Measurements from ENCODE around the gene CD46.

CD46 gene

GRCh38 chr1:207830788-207831187 lies 78.9 kb downstream of the CD46 start:
- no peak for DNase-seq (ENCODE audit: low read depth)

GRCh38 chr1:207831517-207832327 lies 79.9 kb downstream of the CD46 start:
- DNase-seq (ENCODE audit: low read depth): peak; percentile 34

GRCh38 chr1:207832796-207833195 lies 80.9 kb downstream of the CD46 start:
- no peak for DNase-seq (ENCODE audit: low read depth)

- DNase-seq (ENCODE audit: low read depth): no peak
These were observed 81.5 kb downstream of the CD46 start for GRCh38 chr1:207833381-207833780.

GRCh38 chr1:207833956-207834660 lies 82.3 kb downstream of the CD46 start:
- no peak for DNase-seq (ENCODE audit: low read depth)

GRCh38 chr1:207835958-207836357 lies 84.1 kb downstream of the CD46 start:
- no peak for DNase-seq (ENCODE audit: low read depth)

- DNase-seq (ENCODE audit: low read depth): no peak
These were observed 84.9 kb downstream of the CD46 start for GRCh38 chr1:207836591-207837347.

GRCh38 chr1:207837673-207838072 lies 85.8 kb downstream of the CD46 start:
- no peak for DNase-seq (ENCODE audit: low read depth)

- DNase-seq (ENCODE audit: low read depth): no peak
These were observed 86.6 kb downstream of the CD46 start for GRCh38 chr1:207838156-207839082.

GRCh38 chr1:207839083-207839413 lies 87.2 kb downstream of the CD46 start:
- DNase-seq (ENCODE audit: low read depth): no peak

- no peak for DNase-seq (ENCODE audit: low read depth)
These were observed 88.5 kb downstream of the CD46 start for GRCh38 chr1:207840380-207840779.

- DNase-seq (ENCODE audit: low read depth): no peak
These were observed 89.4 kb downstream of the CD46 start for GRCh38 chr1:207841293-207841692.

- no peak for DNase-seq (ENCODE audit: low read depth)
These were observed 90.0 kb downstream of the CD46 start for GRCh38 chr1:207841901-207842300.

- DNase-seq (ENCODE audit: low read depth): no peak
These were observed 90.7 kb downstream of the CD46 start for GRCh38 chr1:207842506-207842905.

GRCh38 chr1:207844371-207844770 lies 92.5 kb downstream of the CD46 start:
- DNase-seq (ENCODE audit: low read depth): no peak

Measured in activated T-helper 9 cell treated with anti-CD3 and anti-CD28 coated beads, Interleukin-2, amount 50 U/mL, for 16 hours (primary cell).